ENCODE results near the gene PEAK3.

PEAK3 gene

DNA sequence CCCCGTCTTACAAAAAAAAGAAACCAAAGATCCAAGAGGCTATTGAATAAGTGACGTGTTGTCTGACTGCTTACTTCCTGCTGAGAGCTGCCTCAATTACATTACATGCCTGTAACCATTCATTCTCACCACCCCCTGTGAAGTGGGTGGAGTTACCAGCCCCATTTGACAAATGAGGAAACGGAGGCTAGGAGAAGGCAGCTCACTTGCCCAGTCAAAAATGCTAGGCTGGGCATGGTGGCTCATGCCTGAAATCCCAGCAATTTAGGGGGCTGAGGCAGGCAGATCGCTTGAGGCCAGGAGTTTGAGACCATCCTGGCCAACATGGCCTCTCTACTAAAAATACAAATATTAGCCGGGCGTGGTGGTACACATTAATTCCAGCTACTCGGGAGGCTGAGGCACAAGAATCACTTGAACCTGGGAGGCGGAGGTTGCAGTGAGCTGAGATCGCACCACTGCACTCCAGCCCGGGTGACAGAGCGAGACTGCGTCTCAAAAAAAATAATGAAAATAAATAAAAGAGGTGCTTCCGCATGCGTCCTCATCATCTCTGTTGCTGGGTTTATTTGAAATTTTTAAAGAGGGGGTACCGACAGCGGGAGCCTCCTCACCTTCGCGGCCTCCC, 45.9 kb upstream of the PEAK3 start:
- TF ChIP-seq, protein P1, sequence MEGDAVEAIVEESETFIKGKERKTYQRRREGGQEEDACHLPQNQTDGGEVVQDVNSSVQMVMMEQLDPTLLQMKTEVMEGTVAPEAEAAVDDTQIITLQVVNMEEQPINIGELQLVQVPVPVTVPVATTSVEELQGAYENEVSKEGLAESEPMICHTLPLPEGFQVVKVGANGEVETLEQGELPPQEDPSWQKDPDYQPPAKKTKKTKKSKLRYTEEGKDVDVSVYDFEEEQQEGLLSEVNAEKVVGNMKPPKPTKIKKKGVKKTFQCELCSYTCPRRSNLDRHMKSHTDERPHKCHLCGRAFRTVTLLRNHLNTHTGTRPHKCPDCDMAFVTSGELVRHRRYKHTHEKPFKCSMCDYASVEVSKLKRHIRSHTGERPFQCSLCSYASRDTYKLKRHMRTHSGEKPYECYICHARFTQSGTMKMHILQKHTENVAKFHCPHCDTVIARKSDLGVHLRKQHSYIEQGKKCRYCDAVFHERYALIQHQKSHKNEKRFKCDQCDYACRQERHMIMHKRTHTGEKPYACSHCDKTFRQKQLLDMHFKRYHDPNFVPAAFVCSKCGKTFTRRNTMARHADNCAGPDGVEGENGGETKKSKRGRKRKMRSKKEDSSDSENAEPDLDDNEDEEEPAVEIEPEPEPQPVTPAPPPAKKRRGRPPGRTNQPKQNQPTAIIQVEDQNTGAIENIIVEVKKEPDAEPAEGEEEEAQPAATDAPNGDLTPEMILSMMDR (IDR thresholded peaks at IDR 0.05; ENCODE audit: extremely low read depth, insufficient read depth, missing control alignments) = no peak
- in situ Hi-C loops (cut with MboI; ENCODE audit: low pct_unique_long_range_greater_than_20kb, low sequenced_read_pairs, unreplicated experiment) = no loop called here
- DNase-seq (ENCODE audit: low spot score) = peak; percentile 89

DNA sequence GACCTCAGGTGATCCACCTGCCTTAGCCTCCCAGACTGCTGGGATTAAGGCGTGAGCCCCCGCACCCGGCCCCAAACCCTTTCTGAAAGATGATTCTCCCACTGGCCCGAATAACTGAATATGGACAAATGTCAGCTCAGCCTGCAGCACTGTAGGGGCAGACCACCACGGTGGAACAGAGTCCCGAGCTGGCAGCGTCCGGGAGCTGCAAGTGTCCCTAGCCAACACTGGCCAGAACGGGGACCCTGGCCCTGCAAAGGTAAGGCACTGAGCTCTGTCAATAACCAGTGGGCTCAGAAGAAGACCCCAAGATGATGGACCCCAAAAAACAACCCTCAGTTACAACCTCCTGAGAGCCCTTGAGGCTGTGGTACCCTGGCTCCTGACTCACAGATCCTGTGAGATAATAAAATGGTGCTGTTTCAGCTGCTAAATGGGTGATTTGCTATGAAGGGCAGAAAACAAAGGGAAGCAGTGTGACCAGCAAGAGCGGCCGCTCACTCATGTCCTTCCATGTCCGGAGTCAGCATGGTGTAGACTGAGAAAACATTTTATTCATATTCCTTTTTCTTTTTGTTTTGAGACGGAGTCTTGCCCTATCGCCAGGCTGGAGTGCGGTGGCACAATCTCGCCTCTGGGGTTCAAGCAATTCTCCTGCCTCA, 44.9 kb upstream of the PEAK3 start:
- in situ Hi-C loops (cut with MboI; ENCODE audit: low pct_unique_long_range_greater_than_20kb, low sequenced_read_pairs, unreplicated experiment) = no loop called here
- TF ChIP-seq, protein P1 (IDR thresholded peaks at IDR 0.05; ENCODE audit: extremely low read depth, insufficient read depth, missing control alignments) = no peak

DNA sequence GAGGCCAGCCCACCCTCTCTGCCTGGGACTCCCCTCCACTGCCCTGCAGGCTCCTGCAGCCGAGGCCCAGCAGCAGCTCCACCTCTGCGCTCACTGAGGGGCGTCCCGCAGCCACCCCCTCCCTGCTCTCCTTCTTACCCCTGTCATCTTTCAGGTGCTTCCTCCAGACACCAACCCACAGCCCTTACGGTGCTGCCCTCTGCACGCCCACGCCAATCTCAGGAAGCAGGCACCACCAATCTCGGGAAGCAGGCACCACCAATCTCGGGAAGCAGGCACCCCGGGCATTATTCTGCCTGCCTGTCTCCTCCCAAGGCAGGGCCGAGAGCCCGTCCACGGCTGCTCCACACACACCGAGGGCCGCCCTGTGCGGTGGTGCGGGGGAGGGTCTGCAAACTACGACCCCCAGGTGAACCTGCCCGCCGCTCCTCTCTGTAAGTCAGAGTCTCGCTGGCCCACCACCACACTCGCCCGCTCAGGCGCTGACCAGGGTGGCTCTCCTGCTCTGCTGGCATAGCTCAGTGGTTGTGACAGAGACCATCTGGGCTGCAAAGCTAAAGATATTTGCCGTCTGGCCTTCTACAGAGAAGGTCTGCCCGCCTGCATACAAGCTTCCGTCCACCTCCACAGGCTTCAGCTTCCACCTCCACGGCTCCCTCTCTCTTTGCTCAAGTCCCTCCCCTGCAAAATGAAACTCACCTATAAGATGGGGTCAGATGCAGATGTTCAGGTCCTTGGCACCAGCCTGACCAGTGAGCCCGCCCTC, 43.5 kb upstream of the PEAK3 start:
- TF ChIP-seq, protein P1 (IDR thresholded peaks at IDR 0.05; ENCODE audit: extremely low read depth, insufficient read depth, missing control alignments) = no peak
- in situ Hi-C loops (cut with MboI; ENCODE audit: low pct_unique_long_range_greater_than_20kb, low sequenced_read_pairs, unreplicated experiment) = no loop called here
- DNase-seq (ENCODE audit: low spot score) = no peak

More for the DNA sequence above, 44.9 kb upstream of the PEAK3 start:
- no peak for DNase-seq (ENCODE audit: low spot score)

DNA sequence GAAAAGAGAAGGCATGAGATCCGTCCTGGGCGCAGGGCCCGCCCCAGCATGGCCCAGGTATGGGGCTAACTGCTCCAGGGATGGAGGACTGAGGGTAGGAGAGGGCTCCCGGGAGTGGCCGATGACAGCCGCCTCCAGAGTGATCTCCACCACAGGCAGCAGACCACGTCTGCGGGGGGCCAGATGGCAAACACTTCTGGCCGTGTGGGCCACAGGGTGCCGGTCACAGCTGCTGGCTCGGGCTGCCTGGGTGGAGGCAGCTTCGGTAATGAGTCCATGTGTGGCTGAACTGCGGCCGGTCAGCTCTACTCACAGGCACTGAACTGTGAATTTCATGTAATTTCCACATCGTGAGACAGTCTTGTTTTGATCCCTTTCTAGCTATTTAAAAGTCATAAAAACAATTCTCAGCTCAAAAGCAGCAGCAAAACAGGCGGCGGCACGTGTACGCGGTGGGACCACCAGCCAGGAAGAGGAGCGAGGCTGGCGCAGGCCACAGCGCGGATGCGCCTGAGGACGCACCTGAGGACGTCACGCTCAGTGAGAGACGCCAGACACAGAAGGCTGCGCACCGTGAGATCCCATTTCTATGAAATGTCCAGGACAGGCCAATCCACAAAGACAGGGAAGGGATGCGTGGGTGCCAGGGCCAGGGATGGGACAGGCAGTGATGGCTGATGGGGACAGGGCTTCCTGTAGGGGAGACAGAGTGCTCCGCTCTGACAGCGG, 42.4 kb upstream of the PEAK3 start:
- TF ChIP-seq, protein P1 (IDR thresholded peaks at IDR 0.05; ENCODE audit: extremely low read depth, insufficient read depth, missing control alignments) = no peak
- in situ Hi-C loops (cut with MboI; ENCODE audit: low pct_unique_long_range_greater_than_20kb, low sequenced_read_pairs, unreplicated experiment) = no loop called here
- DNase-seq (ENCODE audit: low spot score) = no peak

DNA sequence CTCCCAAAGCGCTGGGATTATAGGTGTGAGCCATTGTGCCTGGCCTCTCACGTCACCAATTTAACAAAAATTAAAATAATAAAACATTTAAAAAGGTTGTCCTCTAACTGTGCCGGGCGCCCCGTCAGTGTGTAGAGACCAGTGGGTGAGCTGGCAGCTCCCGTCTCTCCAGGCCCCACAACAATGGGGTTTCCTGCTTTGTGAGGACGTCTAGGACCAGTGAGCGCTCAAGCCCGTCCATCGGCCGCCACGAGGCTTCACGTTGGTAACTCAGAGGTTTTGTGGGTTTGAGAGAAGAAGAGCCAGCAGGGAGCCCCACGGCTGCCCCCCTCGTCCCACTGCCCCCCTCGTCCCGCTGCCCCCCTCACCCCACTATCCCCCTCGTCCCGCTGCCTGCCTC, 41.7 kb upstream of the PEAK3 start:
- TF ChIP-seq, protein P1 (IDR thresholded peaks at IDR 0.05; ENCODE audit: extremely low read depth, insufficient read depth, missing control alignments) = no peak
- no peak for DNase-seq (ENCODE audit: low spot score)

DNA sequence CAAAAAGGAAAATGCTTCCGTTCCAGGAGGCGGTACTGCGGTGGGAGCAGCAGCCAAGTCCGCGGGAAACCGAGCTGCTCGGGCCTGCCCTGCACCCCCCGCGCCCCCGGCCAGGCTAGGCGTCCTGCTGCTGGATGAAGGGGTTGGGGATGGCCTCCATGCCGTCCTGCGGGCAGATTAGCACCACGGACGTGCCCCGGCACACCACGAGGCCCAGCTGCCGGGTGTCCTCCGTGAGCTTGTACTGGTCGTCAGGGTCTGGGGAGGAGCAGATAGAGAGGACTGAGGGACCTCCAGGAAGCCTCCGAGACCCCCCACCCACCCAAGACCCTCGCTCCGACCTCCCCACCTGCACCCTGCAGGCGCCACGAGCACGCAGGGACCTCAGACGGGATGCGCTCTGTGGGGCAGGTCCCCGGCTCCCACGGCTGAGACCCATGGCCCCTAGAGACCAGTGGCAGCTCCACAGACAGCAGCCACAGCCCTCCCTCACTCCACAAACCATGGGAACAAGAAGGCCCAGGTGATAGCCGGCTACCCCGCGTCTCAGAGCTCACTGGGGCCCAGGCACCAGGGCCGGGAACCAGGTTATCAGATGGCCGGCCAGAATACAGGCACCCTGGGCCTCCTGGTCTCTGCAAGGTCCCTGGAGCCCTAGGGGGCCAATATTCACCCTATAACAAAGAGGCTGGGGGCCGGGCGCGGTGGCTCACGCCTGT, 39.7 kb upstream of the PEAK3 start:
- in situ Hi-C loops (cut with MboI; ENCODE audit: low pct_unique_long_range_greater_than_20kb, low sequenced_read_pairs, unreplicated experiment) = no loop called here

More for the DNA sequence above, 41.7 kb upstream of the PEAK3 start:
- in situ Hi-C loops (cut with MboI; ENCODE audit: low pct_unique_long_range_greater_than_20kb, low sequenced_read_pairs, unreplicated experiment) = no loop called here

More for the DNA sequence above, 39.7 kb upstream of the PEAK3 start:
- DNase-seq (ENCODE audit: low spot score) = no peak
- TF ChIP-seq, protein P1 (IDR thresholded peaks at IDR 0.05; ENCODE audit: extremely low read depth, insufficient read depth, missing control alignments) = no peak
